GM12878 (cell line): Measurements from ENCODE around the gene BFSP2. TPM values are rescaled to one million over a fixed set of nuclear protein-coding genes. Genes with fewer than 3 reads are reported as not detected.

Source experiments
- BACH1 ChIP-seq: fragments of 450-650 bp; IDR thresholded peaks from 2 replicates; pipeline ENCODE4 v1.6.1; 2017; ENCODE audit warnings: mild to moderate bottlenecking, borderline replicate concordance
- BHLHE40 ChIP-seq, 2 experiments: fragments of 450-650 bp in 1 of 2; IDR thresholded peaks; 2 replicates each; pipeline ENCODE4 v1.6.1; 2011 to 2017; ENCODE audit warnings: low read depth in 2 of 2, borderline replicate concordance in 1 of 2, improper control_type of control experiment in 1 of 2, low read length in 1 of 2, mild to moderate bottlenecking in 1 of 2
- CEBPB ChIP-seq, 2 experiments: fragments of 150-350 bp in 1 of 2; IDR thresholded peaks; 2 replicates each; pipeline ENCODE4 v1.6.1; 2012 to 2014; ENCODE audit warnings: low read depth in 2 of 2, low read length in 2 of 2, borderline replicate concordance in 1 of 2, inconsistent platforms in 1 of 2
- CHD1 ChIP-seq: IDR thresholded peaks from 2 replicates; pipeline ENCODE4 v1.6.1; 2012; ENCODE audit warnings: low read depth, low read length, improper control_type of control experiment
- EED ChIP-seq: sonication (generic); IDR thresholded peaks from 2 replicates; pipeline ENCODE4 v1.6.1; 2016; ENCODE audit warnings: antibody characterized with exemption, low read depth
- IKZF2 ChIP-seq, 2 experiments: fragments of 450-650 bp; IDR thresholded peaks; 2 replicates each; pipeline ENCODE4 v1.6.1; 2017; ENCODE audit warnings: mild to moderate bottlenecking in 2 of 2, moderate library complexity in 2 of 2
- JUND ChIP-seq: IDR thresholded peaks from 2 replicates; pipeline ENCODE4 v1.6.1; 2012; ENCODE audit warnings: low read depth, mild to moderate bottlenecking, low read length, improper control_type of control experiment, moderate library complexity
- MTA2 ChIP-seq: fragments of 450-650 bp; IDR thresholded peaks from 2 replicates; pipeline ENCODE4 v1.6.1; 2016; ENCODE audit warnings: low read depth, mild to moderate bottlenecking, moderate library complexity
- MXI1 ChIP-seq: fragments of 150-350 bp; IDR thresholded peaks from 2 replicates; pipeline ENCODE4 v1.6.1; 2011; ENCODE audit warnings: low read depth, mild to moderate bottlenecking, inconsistent platforms, low read length, improper control_type of control experiment
- NBN ChIP-seq: fragments of 450-650 bp; IDR thresholded peaks from 2 replicates; pipeline ENCODE4 v1.6.1; 2016
- POLR2A ChIP-seq: IDR thresholded peaks from 2 replicates; pipeline ENCODE4 v1.6.1; 2011; ENCODE audit warnings: low read depth, mild to moderate bottlenecking, low read length
- POLR2AphosphoS2 ChIP-seq: IDR thresholded peaks from 2 replicates; pipeline ENCODE4 v1.6.1; 2011; ENCODE audit warnings: low read depth, mild to moderate bottlenecking, low read length, improper control_type of control experiment, moderate library complexity
- RB1 ChIP-seq: fragments of 450-650 bp; formaldehyde crosslinking; IDR thresholded peaks from 2 replicates; pipeline ENCODE4 v1.6.1; 2017; ENCODE audit warnings: mild to moderate bottlenecking, borderline replicate concordance
- TCF12 ChIP-seq: IDR thresholded peaks from 2 replicates; pipeline ENCODE4 v1.6.1; 2011; ENCODE audit warnings: low read depth, mild to moderate bottlenecking, low read length
- polyA plus RNA-seq, 11 experiments: library from polyadenylated mRNA; depleted of rRNA in 4 of 11; unstranded in 6 of 11; stranded (reverse) in 5 of 11; fragments of >200 nt; fragmentation: Nextera tagmentation in 4 of 11; fragmentation: Illumina TruSeq in 1 of 11; extraction: Ambion mirVana in 4 of 11; extraction: Trizol in 1 of 11; gene quantifications; 1 replicate in 1 of 11; 2 replicates in 10 of 11; pipeline versions ENCODE4 v1.2.1 to v1.2.3, GENCODE V29; 2011 to 2016; ENCODE audit warnings: inconsistent platforms in 2 of 11, missing spikeins in 2 of 11, low read depth in 1 of 11
- total RNA-seq, 4 experiments: library from RNA; depleted of rRNA in 3 of 4; stranded (reverse); fragments of >200 nt in 3 of 4; fragmentation: Illumina TruSeq in 1 of 4; extraction: Trizol in 1 of 4; gene quantifications; 2 replicates each; pipeline versions ENCODE4 v1.2.1 to v1.2.3, GENCODE V29; 2013 to 2021
- TF ChIP-seq, protein P1 (sequence below): IDR thresholded peaks from 2 replicates; pipeline ENCODE4 v1.6.1; 2011; ENCODE audit warnings: mild to moderate bottlenecking, low read depth, low read length, moderate library complexity; ENCODE audit not compliant: insufficient replicate concordance
- TF ChIP-seq, protein P2 (sequence below): fragments of 450-650 bp; IDR thresholded peaks from 2 replicates; pipeline ENCODE4 v1.6.1; 2018; ENCODE audit warnings: borderline replicate concordance, mild to moderate bottlenecking; ENCODE audit not compliant: partially characterized antibody
- TF ChIP-seq, protein P3 (sequence below): fragments of 450-650 bp; IDR thresholded peaks from 2 replicates; pipeline ENCODE4 v1.6.1; 2017; ENCODE audit warnings: borderline replicate concordance
- TF ChIP-seq, protein P4 (sequence below): fragments of 450-650 bp; IDR thresholded peaks from 2 replicates; pipeline ENCODE4 v1.6.1; 2016; ENCODE audit warnings: mild to moderate bottlenecking
- TF ChIP-seq, protein P5 (sequence below): IDR thresholded peaks from 2 replicates; pipeline ENCODE4 v1.6.1; 2012; ENCODE audit warnings: mild to moderate bottlenecking, low read depth, low read length

The BFSP2 gene
- total and polyA plus RNA-seq, 10 of the 15 experiments (the other 5 are each of a cell fraction or from before 2014, with no cell fraction given) = 1.5 to 20.4 (median 7.3) TPM

DNA sequence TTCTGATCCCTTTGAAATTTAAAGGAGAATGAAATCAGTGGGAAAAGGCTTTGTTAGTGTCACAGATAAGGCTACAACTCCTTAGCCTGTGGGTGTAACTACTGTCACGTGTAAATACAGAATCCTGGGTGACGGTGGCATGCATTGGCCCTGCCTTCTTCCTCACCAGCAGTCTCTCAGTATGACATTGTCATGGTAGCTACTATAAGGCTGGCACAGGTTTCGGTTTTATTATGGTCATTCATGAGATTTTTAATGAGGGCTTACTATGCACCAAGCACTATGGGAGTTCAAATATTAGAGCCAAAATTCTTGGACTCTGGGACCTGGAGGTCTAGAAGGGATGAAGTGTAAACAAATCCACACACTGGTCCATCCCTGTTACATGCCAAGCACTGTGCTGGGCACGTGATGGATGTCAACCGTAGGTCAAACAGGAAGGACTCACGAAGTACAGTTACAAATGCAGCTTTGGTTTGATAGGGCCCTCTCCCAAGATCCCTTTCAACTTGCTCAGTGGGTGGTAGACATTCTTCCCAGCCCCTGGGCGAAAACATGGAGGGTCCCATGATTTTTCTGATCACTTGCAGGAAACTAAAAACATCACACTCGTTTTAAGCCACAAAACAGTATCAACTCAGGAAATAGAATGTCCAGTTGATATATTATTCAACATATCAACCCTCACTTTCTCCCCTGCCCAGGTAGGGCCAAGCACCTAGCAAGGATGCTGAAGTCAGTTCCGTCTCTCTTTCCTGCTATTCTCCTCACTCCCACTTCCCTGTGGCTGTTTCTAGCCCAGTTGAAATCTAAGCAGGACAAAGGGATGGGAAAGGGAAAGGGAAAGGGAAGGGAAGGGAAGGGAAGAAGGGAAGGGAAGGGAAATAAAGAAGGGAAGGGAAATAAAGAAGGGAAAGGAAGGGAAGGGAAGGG, 25.3 kb downstream of the BFSP2 start (continued):
- TF ChIP-seq, protein P1, sequence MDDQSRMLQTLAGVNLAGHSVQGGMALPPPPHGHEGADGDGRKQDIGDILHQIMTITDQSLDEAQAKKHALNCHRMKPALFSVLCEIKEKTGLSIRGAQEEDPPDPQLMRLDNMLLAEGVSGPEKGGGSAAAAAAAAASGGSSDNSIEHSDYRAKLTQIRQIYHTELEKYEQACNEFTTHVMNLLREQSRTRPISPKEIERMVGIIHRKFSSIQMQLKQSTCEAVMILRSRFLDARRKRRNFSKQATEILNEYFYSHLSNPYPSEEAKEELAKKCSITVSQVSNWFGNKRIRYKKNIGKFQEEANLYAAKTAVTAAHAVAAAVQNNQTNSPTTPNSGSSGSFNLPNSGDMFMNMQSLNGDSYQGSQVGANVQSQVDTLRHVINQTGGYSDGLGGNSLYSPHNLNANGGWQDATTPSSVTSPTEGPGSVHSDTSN = no peak
- TF ChIP-seq IKZF2 (IDR thresholded peaks at IDR 0.05) = peak; percentile 93 to 94
- TF ChIP-seq RB1 = no peak
- TF ChIP-seq, protein P2, sequence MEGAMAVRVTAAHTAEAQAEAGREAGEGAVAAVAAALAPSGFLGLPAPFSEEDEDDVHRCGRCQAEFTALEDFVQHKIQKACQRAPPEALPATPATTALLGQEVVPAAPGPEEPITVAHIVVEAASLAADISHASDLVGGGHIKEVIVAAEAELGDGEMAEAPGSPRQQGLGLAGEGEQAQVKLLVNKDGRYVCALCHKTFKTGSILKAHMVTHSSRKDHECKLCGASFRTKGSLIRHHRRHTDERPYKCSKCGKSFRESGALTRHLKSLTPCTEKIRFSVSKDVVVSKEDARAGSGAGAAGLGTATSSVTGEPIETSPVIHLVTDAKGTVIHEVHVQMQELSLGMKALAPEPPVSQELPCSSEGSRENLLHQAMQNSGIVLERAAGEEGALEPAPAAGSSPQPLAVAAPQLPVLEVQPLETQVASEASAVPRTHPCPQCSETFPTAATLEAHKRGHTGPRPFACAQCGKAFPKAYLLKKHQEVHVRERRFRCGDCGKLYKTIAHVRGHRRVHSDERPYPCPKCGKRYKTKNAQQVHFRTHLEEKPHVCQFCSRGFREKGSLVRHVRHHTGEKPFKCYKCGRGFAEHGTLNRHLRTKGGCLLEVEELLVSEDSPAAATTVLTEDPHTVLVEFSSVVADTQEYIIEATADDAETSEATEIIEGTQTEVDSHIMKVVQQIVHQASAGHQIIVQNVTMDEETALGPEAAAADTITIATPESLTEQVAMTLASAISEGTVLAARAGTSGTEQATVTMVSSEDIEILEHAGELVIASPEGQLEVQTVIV = no peak
- TF ChIP-seq MTA2 = no peak
- TF ChIP-seq JUND = no peak
- TF ChIP-seq, protein P3, sequence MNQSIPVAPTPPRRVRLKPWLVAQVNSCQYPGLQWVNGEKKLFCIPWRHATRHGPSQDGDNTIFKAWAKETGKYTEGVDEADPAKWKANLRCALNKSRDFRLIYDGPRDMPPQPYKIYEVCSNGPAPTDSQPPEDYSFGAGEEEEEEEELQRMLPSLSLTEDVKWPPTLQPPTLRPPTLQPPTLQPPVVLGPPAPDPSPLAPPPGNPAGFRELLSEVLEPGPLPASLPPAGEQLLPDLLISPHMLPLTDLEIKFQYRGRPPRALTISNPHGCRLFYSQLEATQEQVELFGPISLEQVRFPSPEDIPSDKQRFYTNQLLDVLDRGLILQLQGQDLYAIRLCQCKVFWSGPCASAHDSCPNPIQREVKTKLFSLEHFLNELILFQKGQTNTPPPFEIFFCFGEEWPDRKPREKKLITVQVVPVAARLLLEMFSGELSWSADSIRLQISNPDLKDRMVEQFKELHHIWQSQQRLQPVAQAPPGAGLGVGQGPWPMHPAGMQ = no peak
- TF ChIP-seq MXI1 = no peak
- TF ChIP-seq CEBPB (IDR thresholded peaks at IDR 0.05; ENCODE audit: borderline replicate concordance in 1 of 2, low read depth in 2 of 2, low read length in 2 of 2) = no peak
- TF ChIP-seq, protein P4, sequence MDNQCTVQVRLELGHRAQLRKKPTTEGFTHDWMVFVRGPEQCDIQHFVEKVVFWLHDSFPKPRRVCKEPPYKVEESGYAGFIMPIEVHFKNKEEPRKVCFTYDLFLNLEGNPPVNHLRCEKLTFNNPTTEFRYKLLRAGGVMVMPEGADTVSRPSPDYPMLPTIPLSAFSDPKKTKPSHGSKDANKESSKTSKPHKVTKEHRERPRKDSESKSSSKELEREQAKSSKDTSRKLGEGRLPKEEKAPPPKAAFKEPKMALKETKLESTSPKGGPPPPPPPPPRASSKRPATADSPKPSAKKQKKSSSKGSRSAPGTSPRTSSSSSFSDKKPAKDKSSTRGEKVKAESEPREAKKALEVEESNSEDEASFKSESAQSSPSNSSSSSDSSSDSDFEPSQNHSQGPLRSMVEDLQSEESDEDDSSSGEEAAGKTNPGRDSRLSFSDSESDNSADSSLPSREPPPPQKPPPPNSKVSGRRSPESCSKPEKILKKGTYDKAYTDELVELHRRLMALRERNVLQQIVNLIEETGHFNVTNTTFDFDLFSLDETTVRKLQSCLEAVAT = no peak
- no peak for TF ChIP-seq BHLHE40 (IDR thresholded peaks at IDR 0.05; ENCODE audit: borderline replicate concordance in 1 of 2, low read depth in 2 of 2, low read length in 1 of 2)
- no peak for TF ChIP-seq EED
- peak; percentile 53 for TF ChIP-seq POLR2A
- no peak for TF ChIP-seq TCF12
- TF ChIP-seq, protein P5, sequence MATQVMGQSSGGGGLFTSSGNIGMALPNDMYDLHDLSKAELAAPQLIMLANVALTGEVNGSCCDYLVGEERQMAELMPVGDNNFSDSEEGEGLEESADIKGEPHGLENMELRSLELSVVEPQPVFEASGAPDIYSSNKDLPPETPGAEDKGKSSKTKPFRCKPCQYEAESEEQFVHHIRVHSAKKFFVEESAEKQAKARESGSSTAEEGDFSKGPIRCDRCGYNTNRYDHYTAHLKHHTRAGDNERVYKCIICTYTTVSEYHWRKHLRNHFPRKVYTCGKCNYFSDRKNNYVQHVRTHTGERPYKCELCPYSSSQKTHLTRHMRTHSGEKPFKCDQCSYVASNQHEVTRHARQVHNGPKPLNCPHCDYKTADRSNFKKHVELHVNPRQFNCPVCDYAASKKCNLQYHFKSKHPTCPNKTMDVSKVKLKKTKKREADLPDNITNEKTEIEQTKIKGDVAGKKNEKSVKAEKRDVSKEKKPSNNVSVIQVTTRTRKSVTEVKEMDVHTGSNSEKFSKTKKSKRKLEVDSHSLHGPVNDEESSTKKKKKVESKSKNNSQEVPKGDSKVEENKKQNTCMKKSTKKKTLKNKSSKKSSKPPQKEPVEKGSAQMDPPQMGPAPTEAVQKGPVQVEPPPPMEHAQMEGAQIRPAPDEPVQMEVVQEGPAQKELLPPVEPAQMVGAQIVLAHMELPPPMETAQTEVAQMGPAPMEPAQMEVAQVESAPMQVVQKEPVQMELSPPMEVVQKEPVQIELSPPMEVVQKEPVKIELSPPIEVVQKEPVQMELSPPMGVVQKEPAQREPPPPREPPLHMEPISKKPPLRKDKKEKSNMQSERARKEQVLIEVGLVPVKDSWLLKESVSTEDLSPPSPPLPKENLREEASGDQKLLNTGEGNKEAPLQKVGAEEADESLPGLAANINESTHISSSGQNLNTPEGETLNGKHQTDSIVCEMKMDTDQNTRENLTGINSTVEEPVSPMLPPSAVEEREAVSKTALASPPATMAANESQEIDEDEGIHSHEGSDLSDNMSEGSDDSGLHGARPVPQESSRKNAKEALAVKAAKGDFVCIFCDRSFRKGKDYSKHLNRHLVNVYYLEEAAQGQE = no peak
- TF ChIP-seq BACH1 = peak; percentile 37; the same call in 1 of the 2 replicates
- no peak; the same call in 1 of the 2 replicates for TF ChIP-seq POLR2AphosphoS2
- TF ChIP-seq CHD1 = no peak
- TF ChIP-seq NBN = no peak
